ENCODE measurements around the gene CLCN7.

The CLCN7 gene

DNA sequence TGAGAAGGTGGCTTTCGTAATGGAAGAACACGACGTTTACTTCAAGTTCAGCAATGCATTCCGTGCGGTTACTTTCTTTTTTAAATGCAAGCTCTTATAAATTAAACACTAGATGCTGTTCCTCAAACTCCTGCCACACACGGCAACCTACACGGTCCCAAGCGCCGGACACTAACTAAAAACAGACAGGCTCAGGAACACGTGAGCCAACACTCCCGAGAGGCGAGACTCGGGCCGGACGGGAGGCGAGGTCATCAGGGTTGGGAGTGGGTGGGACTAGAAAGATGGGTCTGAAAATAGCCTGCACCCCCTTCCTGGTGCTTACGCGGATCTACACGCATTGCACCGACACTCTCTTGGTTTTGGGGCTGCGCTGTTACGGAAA is 6.4 kb downstream of the CLCN7 start:
- no peaks in the 10 kb centered on the region for H3K36me3 ChIP-seq (ENCODE audit: insufficient read depth, low read depth, low read length)
- no peak overlapping the region for H3K27ac ChIP-seq (ENCODE audit: low read length)
- H3K4me1 ChIP-seq (ENCODE audit: insufficient read depth, low read length), result no peaks in the 10 kb centered on the region
- H3K4me3 ChIP-seq (ENCODE audit: low read length), result no peak overlapping the region
- no peak overlapping the region for H3K9ac ChIP-seq (ENCODE audit: low read depth, low read length)
- H3K9me3 ChIP-seq (ENCODE audit: insufficient read depth, low read depth, low read length), result no peaks in the 10 kb centered on the region
- no peaks in the 10 kb centered on the region for H3K27me3 ChIP-seq (ENCODE audit: insufficient read depth, low read length)

DNA sequence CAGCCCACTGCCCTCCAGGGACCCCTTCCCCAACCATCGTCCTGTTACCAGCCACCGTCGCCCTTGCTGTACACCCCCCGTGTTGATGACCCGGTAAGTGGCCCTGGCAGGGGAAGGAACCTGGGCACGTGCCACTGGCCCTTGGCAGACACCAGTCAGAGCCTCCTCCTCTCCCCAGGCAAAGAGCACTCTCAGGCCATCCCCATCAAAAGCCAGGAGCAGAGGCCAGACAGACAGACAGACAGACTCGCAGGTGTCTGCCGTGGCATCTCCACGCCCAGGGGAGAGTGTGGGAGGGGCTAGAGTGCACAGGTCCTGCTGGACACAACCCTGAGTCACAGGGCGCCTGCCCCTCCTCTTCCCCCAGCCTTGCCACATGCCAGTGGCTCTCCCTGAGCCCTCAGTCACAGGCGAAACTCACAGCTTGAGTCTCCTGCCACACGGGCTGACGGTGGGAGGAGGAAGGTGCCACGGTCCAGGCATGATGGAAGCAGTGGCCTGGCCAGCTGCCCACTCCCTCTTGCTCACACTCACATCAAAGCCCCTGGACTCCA is 7.8 kb downstream of the CLCN7 start:
- no peaks in the 10 kb centered on the region for H3K27me3 ChIP-seq (ENCODE audit: insufficient read depth, low read length)
- no peak overlapping the region for H3K27ac ChIP-seq (ENCODE audit: low read length)
- H3K9me3 ChIP-seq (ENCODE audit: insufficient read depth, low read depth, low read length), result no peaks in the 10 kb centered on the region
- no peaks in the 10 kb centered on the region for H3K4me1 ChIP-seq (ENCODE audit: insufficient read depth, low read length)
- no peak overlapping the region for H3K4me3 ChIP-seq (ENCODE audit: low read length)
- H3K9ac ChIP-seq (ENCODE audit: low read depth, low read length), result no peak overlapping the region
- H3K36me3 ChIP-seq (ENCODE audit: insufficient read depth, low read depth, low read length), result no peaks in the 10 kb centered on the region

DNA sequence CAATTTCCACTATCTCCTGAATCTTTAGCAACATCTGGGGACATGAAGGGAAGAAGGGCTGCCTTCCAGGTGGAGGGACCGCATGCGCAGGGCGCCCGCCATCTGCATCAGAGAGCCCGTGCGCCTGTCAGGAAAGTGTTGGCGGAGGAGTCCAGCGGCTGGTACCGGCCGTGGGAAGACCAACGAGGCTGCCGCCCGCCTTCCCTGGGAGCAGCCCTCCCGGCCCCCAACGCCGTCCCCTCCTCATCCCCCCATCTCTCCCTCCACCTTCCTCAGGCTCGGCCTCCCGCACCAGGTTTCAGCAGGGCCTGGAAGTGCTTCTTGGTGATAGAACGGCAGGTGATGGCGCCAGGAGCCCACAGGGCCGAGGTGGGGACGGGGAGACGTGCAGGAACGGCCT is 8.8 kb downstream of the CLCN7 start:
- H3K4me3 ChIP-seq (ENCODE audit: low read length), result no peak overlapping the region
- no peaks in the 10 kb centered on the region for H3K4me1 ChIP-seq (ENCODE audit: insufficient read depth, low read length)
- no peak overlapping the region for H3K27ac ChIP-seq (ENCODE audit: low read length)
- H3K27me3 ChIP-seq (ENCODE audit: insufficient read depth, low read length), result no peaks in the 10 kb centered on the region
- H3K9ac ChIP-seq (ENCODE audit: low read depth, low read length), result no peak overlapping the region
- peaks cover 2% of the 10 kb centered on the region; the same call in 1 of the 2 replicates for H3K36me3 ChIP-seq (ENCODE audit: insufficient read depth, low read depth, low read length)
- no peaks in the 10 kb centered on the region for H3K9me3 ChIP-seq (ENCODE audit: insufficient read depth, low read depth, low read length)

DNA sequence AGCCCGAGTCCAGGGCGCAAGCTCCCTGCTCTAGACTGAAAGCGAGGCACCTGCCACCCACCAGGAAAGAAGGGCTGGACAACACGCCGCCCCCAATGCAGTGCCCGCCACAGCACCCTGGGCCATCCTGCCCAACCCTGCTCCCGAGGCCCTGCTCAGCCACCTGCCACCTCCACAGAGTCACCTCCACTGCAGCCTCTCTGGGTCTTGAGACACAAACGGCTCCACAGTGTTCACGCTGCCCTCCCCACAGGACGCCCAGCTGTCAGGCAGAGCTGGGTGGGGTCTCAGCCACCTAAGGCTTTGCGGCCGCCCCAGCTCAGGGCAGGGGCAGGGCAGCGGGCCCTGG is 9.3 kb downstream of the CLCN7 start:
- Histone ChIP-seq H3K27me3 (ENCODE audit: insufficient read depth, low read length) (no peaks in the 10 kb centered on the region), H3K27ac (ENCODE audit: low read length) (no peak overlapping the region), H3K36me3 (ENCODE audit: insufficient read depth, low read depth, low read length) (peaks cover 7% of the 10 kb centered on the region; the same call in 1 of the 2 replicates), H3K9ac (ENCODE audit: low read depth, low read length) (no peak overlapping the region), H3K4me3 (ENCODE audit: low read length) (no peak overlapping the region), H3K9me3 (ENCODE audit: insufficient read depth, low read depth, low read length) (no peaks in the 10 kb centered on the region), H3K4me1 (ENCODE audit: insufficient read depth, low read length) (no peaks in the 10 kb centered on the region)

DNA sequence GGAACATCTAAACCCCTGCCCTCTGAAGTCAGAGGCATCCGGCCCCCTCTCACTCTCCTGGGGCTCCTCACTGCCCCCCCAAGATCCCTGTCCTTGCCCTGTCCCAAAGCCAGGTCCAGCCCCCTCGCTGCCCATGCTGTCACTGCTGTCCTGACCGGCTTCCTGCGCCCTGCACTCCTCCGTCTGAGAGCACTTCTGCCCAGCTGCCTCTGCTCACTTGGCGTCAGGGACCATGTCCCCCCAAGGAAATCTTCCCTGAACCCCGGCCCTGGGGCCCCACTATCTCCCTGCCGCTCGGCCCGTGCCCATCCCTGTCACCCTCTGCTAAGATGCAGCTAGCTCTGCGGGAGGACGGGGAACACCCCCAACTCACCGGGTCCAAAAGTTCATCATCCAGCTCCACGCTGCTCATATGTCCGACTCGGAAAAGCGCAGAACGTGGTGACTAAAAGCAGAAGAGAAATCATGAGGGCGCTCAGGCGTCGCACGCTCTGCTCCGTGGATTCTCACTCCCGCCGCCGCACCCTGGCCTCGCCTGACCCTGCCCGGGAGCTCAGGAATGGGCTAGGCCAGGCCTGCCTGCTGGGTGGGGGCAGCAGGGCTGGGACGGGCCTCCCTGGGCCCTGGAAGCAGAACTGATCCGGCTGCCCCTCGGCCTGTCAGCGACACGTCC is 9.8 kb downstream of the CLCN7 start:
- Histone ChIP-seq H3K9me3 (ENCODE audit: insufficient read depth, low read depth, low read length) (no peaks in the 10 kb centered on the region), H3K4me1 (ENCODE audit: insufficient read depth, low read length) (no peaks in the 10 kb centered on the region), H3K9ac (ENCODE audit: low read depth, low read length) (no peak overlapping the region), H3K27ac (ENCODE audit: low read length) (no peak overlapping the region), H3K36me3 (ENCODE audit: insufficient read depth, low read depth, low read length) (peaks cover 7% of the 10 kb centered on the region; the same call in 1 of the 2 replicates), H3K4me3 (ENCODE audit: low read length) (no peak overlapping the region), H3K27me3 (ENCODE audit: insufficient read depth, low read length) (no peaks in the 10 kb centered on the region)

DNA sequence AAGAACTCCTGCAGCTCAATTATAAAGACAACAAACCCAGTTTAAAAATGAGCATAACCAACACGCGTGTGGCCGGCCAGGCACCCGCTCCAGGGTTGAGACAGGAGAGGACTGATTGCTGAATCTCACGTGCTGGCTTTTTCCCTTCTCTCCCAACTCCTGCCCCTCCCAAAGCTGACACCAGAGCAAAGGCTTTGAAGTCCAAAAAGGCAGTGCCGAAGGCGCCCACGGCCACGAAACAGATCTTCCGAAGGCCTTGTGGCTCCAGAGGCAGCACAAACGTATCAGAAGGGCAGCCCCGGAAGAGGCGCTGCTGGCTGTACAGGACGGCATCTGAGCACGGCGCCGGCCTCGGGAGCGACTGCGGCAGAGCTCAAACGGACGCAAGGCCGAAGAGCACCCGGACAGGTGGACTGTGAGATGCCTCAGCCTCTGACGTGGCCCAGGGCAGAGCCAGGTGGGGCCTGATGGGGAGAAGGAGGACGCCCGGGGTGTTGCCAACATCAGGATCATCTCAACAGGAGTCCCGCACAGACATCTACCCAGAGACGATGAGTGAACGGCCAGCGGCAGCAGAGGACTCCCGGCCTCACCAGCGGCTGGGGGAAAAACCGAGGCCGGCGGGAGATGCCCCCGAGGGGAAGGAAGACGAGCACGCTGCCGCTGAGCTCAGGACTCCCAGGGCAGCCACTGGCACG is 10.5 kb downstream of the CLCN7 start:
- H3K9ac ChIP-seq (ENCODE audit: low read depth, low read length), result no peak overlapping the region
- no peaks in the 10 kb centered on the region for H3K4me1 ChIP-seq (ENCODE audit: insufficient read depth, low read length)
- H3K36me3 ChIP-seq (ENCODE audit: insufficient read depth, low read depth, low read length), result peaks cover 7% of the 10 kb centered on the region; the same call in 1 of the 2 replicates
- H3K27ac ChIP-seq (ENCODE audit: low read length), result no peak overlapping the region
- H3K27me3 ChIP-seq (ENCODE audit: insufficient read depth, low read length), result no peaks in the 10 kb centered on the region
- H3K4me3 ChIP-seq (ENCODE audit: low read length), result no peak overlapping the region
- no peaks in the 10 kb centered on the region for H3K9me3 ChIP-seq (ENCODE audit: insufficient read depth, low read depth, low read length)

DNA sequence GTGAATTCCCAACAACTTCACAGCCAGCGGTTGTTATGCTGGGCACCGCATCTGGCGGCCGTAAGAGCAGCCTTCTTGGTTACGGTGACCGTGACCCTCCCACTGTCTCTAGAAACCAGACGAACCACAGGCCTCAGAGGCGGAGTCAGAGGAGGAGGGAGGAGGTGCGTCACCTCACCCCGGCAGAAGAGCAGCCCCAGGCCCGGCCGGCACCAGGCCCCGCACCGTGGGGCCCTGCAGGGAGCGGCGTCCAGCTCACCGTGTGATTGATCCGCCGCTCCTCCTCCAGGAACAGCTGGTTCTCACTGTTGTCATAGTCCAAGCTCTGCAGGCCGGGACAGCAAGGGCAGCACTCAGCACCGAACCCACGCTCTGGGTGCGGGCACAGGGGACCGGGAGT is 13.7 kb downstream of the CLCN7 start:
- no peak overlapping the region for H3K9ac ChIP-seq (ENCODE audit: low read depth, low read length)
- H3K27me3 ChIP-seq (ENCODE audit: insufficient read depth, low read length), result no peaks in the 10 kb centered on the region
- H3K4me1 ChIP-seq (ENCODE audit: insufficient read depth, low read length), result no peaks in the 10 kb centered on the region
- no peaks in the 10 kb centered on the region for H3K9me3 ChIP-seq (ENCODE audit: insufficient read depth, low read depth, low read length)
- peaks cover 7% of the 10 kb centered on the region; the same call in 1 of the 2 replicates for H3K36me3 ChIP-seq (ENCODE audit: insufficient read depth, low read depth, low read length)
- no peak overlapping the region for H3K27ac ChIP-seq (ENCODE audit: low read length)
- no peak overlapping the region for H3K4me3 ChIP-seq (ENCODE audit: low read length)

DNA sequence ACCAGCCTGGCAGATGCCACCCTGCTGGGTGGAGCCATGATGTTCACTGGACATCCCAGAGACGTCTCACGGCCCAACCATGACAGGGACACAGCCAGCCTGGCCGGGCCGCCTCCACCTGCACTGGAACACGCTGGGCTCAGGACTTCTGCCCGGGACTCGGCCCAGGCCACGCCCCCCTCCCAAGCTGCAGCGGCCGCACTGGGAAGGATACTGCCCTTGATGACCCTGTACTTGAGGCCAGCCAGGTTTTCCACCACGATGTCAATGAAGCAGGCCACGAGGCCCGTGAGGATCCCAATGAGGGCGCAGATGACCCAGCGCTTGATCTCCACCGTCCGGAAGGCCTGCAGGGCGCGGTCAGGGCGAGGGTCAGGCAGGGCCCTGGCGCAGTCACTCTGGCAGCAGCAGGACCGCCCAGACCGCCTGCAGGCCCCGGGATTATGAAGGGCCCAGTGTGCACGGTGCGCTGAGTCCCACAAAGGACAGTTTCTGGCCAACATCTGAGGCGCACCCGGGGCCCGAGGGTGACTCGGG is 14.2 kb downstream of the CLCN7 start:
- no peak overlapping the region for H3K9ac ChIP-seq (ENCODE audit: low read depth, low read length)
- H3K4me3 ChIP-seq (ENCODE audit: low read length), result no peak overlapping the region
- H3K27ac ChIP-seq (ENCODE audit: low read length), result no peak overlapping the region
- no peaks in the 10 kb centered on the region for H3K4me1 ChIP-seq (ENCODE audit: insufficient read depth, low read length)
- no peaks in the 10 kb centered on the region for H3K27me3 ChIP-seq (ENCODE audit: insufficient read depth, low read length)
- H3K9me3 ChIP-seq (ENCODE audit: insufficient read depth, low read depth, low read length), result no peaks in the 10 kb centered on the region
- peaks cover 10% of the 10 kb centered on the region; the same call in 1 of the 2 replicates for H3K36me3 ChIP-seq (ENCODE audit: insufficient read depth, low read depth, low read length)

DNA sequence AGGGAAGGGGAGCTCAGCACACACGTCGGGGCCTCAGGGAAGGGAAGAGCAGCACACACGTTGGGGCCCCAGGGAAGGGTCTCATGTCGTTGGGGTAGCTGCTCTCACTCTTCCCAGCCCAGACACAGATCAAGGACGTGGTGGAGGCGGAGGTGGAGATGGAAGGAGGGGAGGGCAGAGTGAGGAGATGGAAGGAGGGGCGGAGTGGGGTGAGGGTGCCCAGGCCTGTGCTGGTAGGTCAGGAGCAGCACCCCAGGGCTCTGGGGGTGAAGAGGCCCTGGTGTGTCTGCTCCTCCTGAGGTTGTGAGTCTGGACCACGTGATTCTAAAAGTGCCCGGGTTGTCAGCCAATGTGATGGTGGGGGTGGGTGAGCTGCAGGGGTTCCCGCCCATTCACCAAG is 14.9 kb downstream of the CLCN7 start:
- H3K9me3 ChIP-seq (ENCODE audit: insufficient read depth, low read depth, low read length), result no peaks in the 10 kb centered on the region
- no peak overlapping the region for H3K4me3 ChIP-seq (ENCODE audit: low read length)
- H3K27ac ChIP-seq (ENCODE audit: low read length), result no peak overlapping the region
- H3K36me3 ChIP-seq (ENCODE audit: insufficient read depth, low read depth, low read length), result peaks cover 17% of the 10 kb centered on the region; the same call in 1 of the 2 replicates
- no peak overlapping the region for H3K9ac ChIP-seq (ENCODE audit: low read depth, low read length)
- no peaks in the 10 kb centered on the region for H3K4me1 ChIP-seq (ENCODE audit: insufficient read depth, low read length)
- no peaks in the 10 kb centered on the region for H3K27me3 ChIP-seq (ENCODE audit: insufficient read depth, low read length)

DNA sequence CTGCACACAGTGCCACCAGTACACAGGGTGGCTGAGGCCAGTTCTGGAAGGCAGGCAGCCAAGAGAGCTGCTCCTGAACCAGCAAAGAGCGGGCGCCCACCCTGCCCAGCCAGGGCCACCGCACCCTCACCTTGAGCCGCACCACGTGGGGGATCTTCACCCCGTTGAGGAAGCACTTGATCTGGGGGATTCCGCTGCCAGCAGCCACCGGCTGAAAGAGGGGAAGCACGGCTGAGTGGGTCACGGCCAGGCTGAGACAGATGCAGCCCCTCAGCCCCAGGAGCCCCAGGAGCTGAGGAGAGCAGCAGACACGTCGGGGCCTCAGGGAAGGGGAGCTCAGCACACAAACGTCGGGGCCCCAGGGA is 15.9 kb downstream of the CLCN7 start:
- Histone ChIP-seq H3K36me3 (ENCODE audit: insufficient read depth, low read depth, low read length) (peaks cover 24% of the 10 kb centered on the region), H3K4me1 (ENCODE audit: insufficient read depth, low read length) (no peaks in the 10 kb centered on the region), H3K9ac (ENCODE audit: low read depth, low read length) (no peak overlapping the region), H3K27me3 (ENCODE audit: insufficient read depth, low read length) (no peaks in the 10 kb centered on the region), H3K4me3 (ENCODE audit: low read length) (no peak overlapping the region), H3K27ac (ENCODE audit: low read length) (no peak overlapping the region), H3K9me3 (ENCODE audit: insufficient read depth, low read depth, low read length) (no peaks in the 10 kb centered on the region)

DNA sequence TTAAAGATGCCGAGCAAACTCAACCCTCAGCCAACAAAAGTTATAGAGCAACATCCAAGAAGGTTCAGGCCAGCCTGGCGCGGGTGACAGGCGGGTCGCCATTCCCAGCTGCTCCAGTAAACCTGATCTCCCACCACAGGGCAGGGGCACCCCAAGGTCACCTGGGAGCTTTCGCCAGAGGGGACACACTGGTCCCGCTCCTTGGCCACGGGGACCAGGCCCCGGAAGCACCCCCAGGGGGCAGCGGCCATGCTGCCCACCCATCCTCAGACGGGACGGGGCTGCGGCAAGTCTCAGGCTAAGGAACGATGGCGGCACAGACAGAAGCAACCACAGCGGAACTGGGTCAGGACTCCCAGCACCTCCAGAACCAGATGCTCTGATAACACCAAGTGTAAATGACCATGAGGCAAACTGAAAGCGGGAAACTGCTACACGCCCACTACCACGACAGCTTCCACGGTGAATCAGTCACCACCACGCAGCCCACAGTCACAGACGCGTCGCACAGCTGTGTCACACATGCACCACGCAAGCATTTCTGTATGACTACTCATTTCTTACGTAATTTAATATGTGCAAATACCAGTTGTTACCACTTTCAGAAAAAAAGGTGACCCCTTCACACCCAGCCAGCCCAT is 16.4 kb downstream of the CLCN7 start:
- H3K4me1 ChIP-seq (ENCODE audit: insufficient read depth, low read length), result no peaks in the 10 kb centered on the region
- H3K4me3 ChIP-seq (ENCODE audit: low read length), result no peak overlapping the region
- no peak overlapping the region for H3K27ac ChIP-seq (ENCODE audit: low read length)
- H3K9me3 ChIP-seq (ENCODE audit: insufficient read depth, low read depth, low read length), result no peaks in the 10 kb centered on the region
- H3K27me3 ChIP-seq (ENCODE audit: insufficient read depth, low read length), result no peaks in the 10 kb centered on the region
- H3K36me3 ChIP-seq (ENCODE audit: insufficient read depth, low read depth, low read length), result peaks cover 29% of the 10 kb centered on the region
- H3K9ac ChIP-seq (ENCODE audit: low read depth, low read length), result no peak overlapping the region

All from iPS-20b (cell line).